PFSK-1 (cell line): ENCODE data around the gene ZNF672.

ENCODE experiments used
- FOXP2 ChIP-seq: optimal IDR thresholded peaks from 2 replicates; pipeline ENCODE3; 2011; ENCODE audit warnings: borderline replicate concordance, control low read depth, inconsistent platforms; ENCODE audit not compliant: insufficient read depth; ENCODE audit errors: extremely low read length, extremely low read depth
- POLR2AphosphoS5 ChIP-seq: IDR thresholded peaks from 2 replicates; pipeline ENCODE4 v1.6.1; 2012; ENCODE audit warnings: low read depth, mild to moderate bottlenecking, control low read depth, low read length, moderate library complexity
- REST ChIP-seq, 2 experiments: IDR thresholded peaks; 2 replicates each; pipeline versions ENCODE4 v1.6.1 to v1.8.0; 2011 to 2012; ENCODE audit warnings: low read depth in 2 of 2, low read length in 2 of 2, control low read depth in 1 of 2, inconsistent platforms in 1 of 2, mild to moderate bottlenecking in 1 of 2, moderate library complexity in 1 of 2; ENCODE audit not compliant: insufficient read depth in 1 of 2
- SIN3A ChIP-seq: IDR thresholded peaks from 2 replicates; pipeline ENCODE4 v1.6.1; 2012; ENCODE audit warnings: mild to moderate bottlenecking, low read length, moderate library complexity, borderline replicate concordance; ENCODE audit not compliant: insufficient read depth
- TAF1 ChIP-seq: IDR thresholded peaks from 2 replicates; pipeline ENCODE4 v1.6.1; 2012; ENCODE audit warnings: low read length, control low read depth, borderline replicate concordance; ENCODE audit not compliant: insufficient read depth

Gene ZNF672

GRCh38 chr1:248814351-248814750, 23.7 kb upstream of the ZNF672 start:
- TF ChIP-seq POLR2AphosphoS5 = no peak
- no peak for TF ChIP-seq TAF1
- no peak for TF ChIP-seq REST (IDR thresholded peaks at IDR 0.05; ENCODE audit: insufficient read depth in 1 of 2, low read depth in 2 of 2, low read length in 2 of 2)
- no peak for TF ChIP-seq SIN3A
- TF ChIP-seq FOXP2 = no peak

DNA sequence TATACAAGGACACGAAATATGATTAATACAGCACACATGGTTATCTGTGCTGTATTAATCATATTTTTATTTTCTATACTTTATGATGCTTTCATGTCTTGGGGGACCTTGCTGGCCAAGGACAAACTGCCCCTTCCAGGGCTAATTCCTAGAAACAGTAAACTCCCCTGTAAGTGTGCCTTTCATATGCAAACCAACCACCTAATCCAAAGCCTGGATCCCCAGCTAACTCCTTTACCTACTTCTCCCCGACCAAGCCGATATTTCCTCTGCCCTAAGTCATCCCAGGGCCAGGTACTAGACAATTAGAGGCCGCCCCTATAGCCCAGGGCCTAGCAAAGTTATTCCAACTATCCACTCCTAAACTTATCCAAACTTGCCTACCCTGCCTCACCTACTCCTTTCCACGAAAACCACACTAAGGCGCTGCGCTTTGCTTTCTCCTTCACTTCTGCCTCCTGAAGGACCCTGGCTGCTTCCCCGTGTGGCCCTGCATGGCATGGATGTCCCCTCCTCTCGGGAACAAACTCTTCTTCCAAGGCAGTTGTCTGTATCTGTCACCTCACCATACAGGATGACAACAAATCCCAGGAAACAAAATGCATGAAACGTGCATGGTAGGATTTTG, 22.5 kb upstream of the ZNF672 start:
- TF ChIP-seq REST (IDR thresholded peaks at IDR 0.05; ENCODE audit: insufficient read depth in 1 of 2, low read depth in 2 of 2, low read length in 2 of 2) = no peak
- no peak for TF ChIP-seq TAF1
- no peak for TF ChIP-seq SIN3A
- no peak for TF ChIP-seq POLR2AphosphoS5
- TF ChIP-seq FOXP2 = no peak

DNA sequence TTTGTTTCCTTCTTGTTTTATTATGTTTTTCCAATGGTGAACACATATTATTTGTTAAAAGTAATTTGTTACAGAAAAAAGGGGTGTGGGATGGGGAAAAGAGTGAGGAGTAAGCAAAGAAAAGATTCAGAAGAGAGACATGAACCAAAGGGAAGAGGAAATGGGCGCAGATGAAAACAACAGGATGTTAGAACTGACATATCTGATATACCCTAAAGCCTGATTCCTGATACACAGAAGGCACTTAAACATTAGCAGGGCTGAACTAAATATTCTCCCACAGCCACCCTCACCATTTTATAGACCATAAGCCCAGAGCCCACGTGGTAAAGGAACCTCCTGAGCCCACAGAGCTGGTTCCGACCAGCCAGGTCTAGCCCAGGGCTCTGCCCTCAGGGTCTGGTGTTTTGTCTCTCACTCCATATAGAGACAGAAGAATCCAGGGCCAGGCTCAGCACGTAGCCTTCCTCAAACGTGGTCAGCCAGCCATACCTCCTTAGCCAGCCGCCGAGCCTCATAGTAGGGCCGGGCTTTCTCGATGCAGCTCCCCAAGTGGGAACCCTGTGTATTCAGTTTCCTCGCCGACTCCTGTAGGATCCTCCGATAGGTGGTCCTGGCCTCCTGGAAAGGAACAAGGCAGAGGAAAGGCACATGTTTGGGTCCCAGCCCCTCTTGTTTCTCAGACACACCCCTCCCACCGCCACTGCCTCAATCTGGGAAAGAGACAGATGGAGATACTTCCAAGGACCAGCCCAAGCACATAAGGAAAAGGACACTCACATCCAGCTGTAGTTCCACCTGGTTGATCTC, 21.8 kb upstream of the ZNF672 start:
- no peak for TF ChIP-seq REST (IDR thresholded peaks at IDR 0.05; ENCODE audit: insufficient read depth in 1 of 2, low read depth in 2 of 2, low read length in 2 of 2)
- TF ChIP-seq FOXP2 = no peak
- TF ChIP-seq POLR2AphosphoS5 = no peak
- TF ChIP-seq SIN3A = no peak
- no peak for TF ChIP-seq TAF1

DNA sequence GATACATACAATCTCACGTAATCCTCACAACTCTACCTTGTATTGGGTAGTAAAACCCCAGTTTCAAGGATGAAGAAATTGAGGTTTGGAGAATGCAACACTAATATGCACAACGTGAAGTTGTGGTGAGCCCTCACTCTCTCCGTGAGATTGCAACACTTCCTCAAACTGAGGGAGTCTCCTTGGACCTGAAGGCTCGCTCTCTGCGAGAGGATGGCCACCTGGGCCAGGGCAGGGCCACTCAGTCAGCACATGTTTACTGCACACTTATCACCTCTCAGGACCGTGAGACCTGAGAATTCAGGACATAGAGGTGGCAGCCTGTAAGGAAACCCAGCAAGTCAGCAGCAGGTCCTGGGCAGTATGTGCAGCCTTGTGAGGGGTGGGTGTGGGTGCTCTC, 21.0 kb upstream of the ZNF672 start:
- no peak for TF ChIP-seq TAF1
- TF ChIP-seq SIN3A = no peak
- TF ChIP-seq REST (IDR thresholded peaks at IDR 0.05; ENCODE audit: insufficient read depth in 1 of 2, low read depth in 2 of 2, low read length in 2 of 2) = no peak
- TF ChIP-seq POLR2AphosphoS5 = no peak
- TF ChIP-seq FOXP2 = no peak
